Measurements from ENCODE around the gene CERS6. TPM values are rescaled to one million over a fixed set of nuclear protein-coding genes. Genes with fewer than 3 reads are reported as not detected.
"Not testable (repeated sequence)": the region's sequence is repeated elsewhere in the genome, so short reads cannot be mapped to it uniquely, and the experiment has no call there.

The CERS6 gene
- total and polyA plus RNA-seq, 8 donors = 3.2 to 18.0 (median 7.6) TPM

GRCh38 chr2:168652997-168653921 lies 197.2 kb downstream of the CERS6 start:
- no peak overlapping the region for H3K4me3 ChIP-seq
- intact Hi-C loops (cut with DNase I) = no loop called here
- H3K27me3 ChIP-seq = no peaks in the 10 kb centered on the region
- no peak for FAIRE-seq
- H3K27ac ChIP-seq = no peak overlapping the region
- H3K9me3 ChIP-seq = no peaks in the 10 kb centered on the region
- no peak for DNase-seq
- no peaks in the 10 kb centered on the region for H3K36me3 ChIP-seq
- H3K4me1 ChIP-seq = peaks cover 0 to 10% (median 0%) of the 10 kb centered on the region in 3 donors
- no peak for TF ChIP-seq CTCF (IDR thresholded peaks at IDR 0.05)
- no peak for ATAC-seq
- WGBS, 2 donors = 55 to 69% methylated on average over 3 of the region's 3 CpGs

- Histone ChIP-seq H3K9me3 (no peaks in the 10 kb centered on the region), H3K36me3 (no peaks in the 10 kb centered on the region), H3K27ac (no peak overlapping the region), H3K4me1 (peaks cover 0 to 6% (median 0%) of the 10 kb centered on the region in 3 donors), H3K27me3 (no peaks in the 10 kb centered on the region), H3K4me3 (no peak overlapping the region)
- intact Hi-C loops (cut with DNase I) = no loop called here
- TF ChIP-seq CTCF (IDR thresholded peaks at IDR 0.05) = no peak
- FAIRE-seq = no peak
- no peak for DNase-seq
- no peak for ATAC-seq
- WGBS, 2 donors = 95 to 98% methylated on average over 1 of the region's 1 CpG
Observed at GRCh38 chr2:168654705-168655104, 198.6 kb downstream of the CERS6 start.

GRCh38 chr2:168655207-168655606 lies 199.1 kb downstream of the CERS6 start:
- Histone ChIP-seq H3K27me3 (no peaks in the 10 kb centered on the region), H3K4me1 (peaks cover 0 to 6% (median 0%) of the 10 kb centered on the region in 3 donors), H3K36me3 (no peaks in the 10 kb centered on the region), H3K9me3 (no peaks in the 10 kb centered on the region), H3K27ac (no peak overlapping the region), H3K4me3 (no peak overlapping the region)
- 98 to 100% methylated on average over 1 of the region's 1 CpG for WGBS, 2 donors
- ATAC-seq (no peak), DNase-seq (no peak), FAIRE-seq (no peak)
- intact Hi-C loops (cut with DNase I) = no loop called here
- TF ChIP-seq CTCF (IDR thresholded peaks at IDR 0.05) = no peak

- H3K27me3 ChIP-seq; H3K4me1 ChIP-seq; H3K9me3 ChIP-seq; ATAC-seq; H3K27ac ChIP-seq; H3K4me3 ChIP-seq; H3K36me3 ChIP-seq; FAIRE-seq; intact Hi-C loops (cut with DNase I): not testable (repeated sequence)
- 95 to 96% methylated on average over 16 to 22 of the region's 24 CpGs for WGBS, 2 donors
- peak in 1 of 6 donors; percentile 36 for DNase-seq
Observed at GRCh38 chr2:168657378-168657777, 201.3 kb downstream of the CERS6 start.

GRCh38 chr2:168658706-168659105 lies 202.6 kb downstream of the CERS6 start:
- Histone ChIP-seq H3K9me3 (no peaks in the 10 kb centered on the region), H3K27me3 (no peaks in the 10 kb centered on the region), H3K36me3 (no peaks in the 10 kb centered on the region), H3K4me3 (no peak overlapping the region), H3K4me1 (peaks cover 0 to 1% (median 0%) of the 10 kb centered on the region in 3 donors), H3K27ac (no peak overlapping the region)
- FAIRE-seq (no peak), ATAC-seq (no peak), DNase-seq (no peak)
- 75 to 76% methylated on average over 4 of the region's 4 CpGs for WGBS, 2 donors
- TF ChIP-seq CTCF (IDR thresholded peaks at IDR 0.05) = no peak
- intact Hi-C loops (cut with DNase I) = no loop called here
